Stimulated activated CD8-positive, alpha-beta memory T cell treated with anti-CD3 and anti-CD28 coated beads, Interleukin-12 subunit alpha, Interleukin-12 subunit beta, amount 100 ng/mL, for 24 hours (primary cell): ENCODE data around the gene ACO2.

Source experiments
- DNase-seq: peaks from one replicate; pipeline ENCODE4 v3.0.0-alpha.2; 2020; ENCODE audit errors: extremely low read depth

Gene ACO2

GRCh38 chr22:41523464-41524221 is 54.7 kb downstream of the ACO2 start:
- no peak for DNase-seq

DNA sequence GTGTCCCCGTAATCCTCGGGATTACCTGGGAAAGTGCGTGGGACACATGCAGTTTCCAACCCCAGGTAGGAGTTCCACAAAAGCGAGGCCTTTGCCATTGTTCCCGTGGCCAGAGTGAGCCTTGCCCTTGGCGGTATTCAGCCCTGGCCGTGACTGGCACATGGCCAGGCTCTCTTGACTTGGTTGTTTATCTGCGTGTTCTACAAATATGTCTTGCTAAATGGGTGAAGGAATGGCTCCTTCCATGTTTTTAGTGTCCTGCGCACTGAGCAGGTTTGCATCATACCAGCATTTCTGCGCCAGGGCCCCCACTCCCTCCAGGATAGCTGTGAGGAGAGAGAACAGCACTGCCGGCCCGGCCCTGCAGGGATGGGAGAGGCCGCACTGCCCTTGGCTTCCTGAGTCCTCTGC is 55.3 kb downstream of the ACO2 start:
- no peak for DNase-seq

DNA sequence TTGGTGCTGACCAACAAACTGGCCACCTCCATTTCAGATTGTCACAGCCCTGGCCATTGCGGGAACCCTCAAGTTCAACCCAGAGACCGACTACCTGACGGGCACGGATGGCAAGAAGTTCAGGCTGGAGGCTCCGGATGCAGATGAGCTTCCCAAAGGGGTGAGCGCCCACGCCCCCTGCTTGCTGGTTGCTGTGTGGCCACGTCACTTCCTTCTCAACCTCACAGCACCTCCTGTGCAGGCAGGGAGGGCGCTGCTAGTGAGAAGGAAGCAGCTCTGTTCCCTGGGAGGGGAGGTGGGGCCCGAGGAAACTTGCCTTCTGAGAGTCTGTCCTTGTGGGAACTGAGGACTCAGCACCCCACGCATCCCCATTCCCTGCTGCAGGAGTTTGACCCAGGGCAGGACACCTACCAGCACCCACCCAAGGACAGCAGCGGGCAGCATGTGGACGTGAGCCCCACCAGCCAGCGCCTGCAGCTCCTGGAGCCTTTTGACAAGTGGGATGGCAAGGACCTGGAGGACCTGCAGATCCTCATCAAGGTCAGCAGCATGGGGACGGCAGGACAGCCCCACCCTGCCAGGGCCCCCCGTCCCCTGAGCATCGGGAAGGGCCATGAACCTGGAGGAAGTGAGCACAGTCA is 56.0 kb downstream of the ACO2 start:
- no peak for DNase-seq

GRCh38 chr22:41525450-41526225 is 56.7 kb downstream of the ACO2 start:
- no peak for DNase-seq

- no peak for DNase-seq
Observed at GRCh38 chr22:41526226-41526829, 57.4 kb downstream of the ACO2 start.

- peak; percentile 34 for DNase-seq
Observed at GRCh38 chr22:41526830-41527799, 58.2 kb downstream of the ACO2 start.

GRCh38 chr22:41528132-41528766 is 59.3 kb downstream of the ACO2 start:
- DNase-seq = no peak

GRCh38 chr22:41528938-41529561 is 60.1 kb downstream of the ACO2 start:
- no peak for DNase-seq

DNA sequence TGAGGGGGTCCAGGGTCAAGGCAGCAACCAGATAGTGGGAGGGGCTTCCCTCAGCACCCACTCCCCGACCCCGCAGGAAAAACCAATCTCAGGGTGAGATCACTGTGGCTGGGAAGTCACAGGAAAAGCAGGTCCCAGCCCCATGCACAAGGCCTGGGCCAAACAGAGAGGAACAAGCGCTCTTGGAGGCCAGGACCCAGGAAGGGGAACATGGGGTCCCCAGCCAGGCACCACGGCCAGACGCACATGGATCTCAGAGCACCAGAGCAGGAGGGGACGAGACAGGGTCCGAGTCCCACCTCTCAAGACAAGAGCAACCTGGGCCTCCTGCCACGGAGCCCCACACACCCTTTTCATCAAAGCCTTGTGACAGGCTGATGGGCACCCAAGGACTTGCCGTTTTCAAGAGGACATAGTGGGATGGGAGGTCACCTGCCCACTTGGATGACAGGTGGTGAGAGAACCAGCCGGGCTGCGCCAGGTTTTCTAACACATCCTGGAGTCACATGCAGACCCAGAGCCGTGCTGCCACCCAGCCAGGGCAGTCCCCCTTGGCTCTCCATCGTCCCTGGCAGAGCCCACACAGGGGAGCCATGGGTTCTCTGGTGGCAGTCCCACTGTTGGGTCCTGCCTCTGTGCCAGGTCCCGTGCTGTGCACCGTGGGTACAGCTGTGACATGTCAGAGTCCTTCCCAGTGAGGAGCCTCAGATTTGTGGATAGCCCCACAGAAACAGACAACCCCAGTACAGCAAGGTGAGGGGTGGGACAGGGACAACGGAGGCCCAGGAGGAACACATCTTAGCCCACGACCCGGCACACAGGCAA is 62.2 kb downstream of the ACO2 start:
- DNase-seq = no peak

GRCh38 chr22:41531715-41532477 is 63.0 kb downstream of the ACO2 start:
- no peak for DNase-seq

GRCh38 chr22:41532908-41533825 is 64.2 kb downstream of the ACO2 start:
- DNase-seq = no peak

DNA sequence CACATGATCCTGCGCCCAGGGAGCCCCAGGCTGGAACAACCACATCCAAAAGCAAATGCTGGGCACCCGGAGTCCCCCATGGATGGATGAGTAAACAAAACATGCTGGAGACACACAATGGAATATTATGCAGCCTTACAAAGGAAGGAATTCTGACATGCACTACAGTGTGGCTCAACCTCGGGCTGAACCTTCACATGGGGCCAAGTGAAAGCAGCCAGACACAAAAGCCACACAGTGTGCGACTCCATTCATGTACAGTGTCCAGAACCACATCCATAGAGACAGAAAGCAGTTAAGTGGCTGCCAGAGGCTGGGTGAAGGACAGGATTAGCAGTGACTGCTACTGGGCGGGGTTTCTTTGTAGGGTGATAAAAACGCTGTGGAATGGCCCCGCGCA is 65.3 kb downstream of the ACO2 start:
- no peak for DNase-seq

DNA sequence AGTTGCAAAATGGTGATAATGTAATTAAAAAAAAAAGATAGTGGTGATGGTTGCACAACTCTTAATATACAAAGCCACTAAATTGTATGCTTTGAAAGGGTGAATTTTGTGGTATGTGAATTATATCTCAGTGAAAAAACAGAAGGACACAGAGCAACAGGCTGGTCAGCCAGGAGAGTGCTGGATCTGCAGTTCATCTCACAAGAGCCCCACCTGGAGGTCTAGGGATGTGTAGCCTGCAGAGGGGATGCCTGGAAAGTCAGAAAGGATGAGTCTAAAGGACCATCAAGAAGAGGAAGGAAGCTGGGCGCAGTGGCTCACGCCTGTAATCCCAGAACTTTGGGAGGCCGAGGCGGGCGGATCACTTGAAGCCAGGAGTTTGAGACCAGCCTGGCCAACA is 66.3 kb downstream of the ACO2 start:
- DNase-seq = no peak

DNA sequence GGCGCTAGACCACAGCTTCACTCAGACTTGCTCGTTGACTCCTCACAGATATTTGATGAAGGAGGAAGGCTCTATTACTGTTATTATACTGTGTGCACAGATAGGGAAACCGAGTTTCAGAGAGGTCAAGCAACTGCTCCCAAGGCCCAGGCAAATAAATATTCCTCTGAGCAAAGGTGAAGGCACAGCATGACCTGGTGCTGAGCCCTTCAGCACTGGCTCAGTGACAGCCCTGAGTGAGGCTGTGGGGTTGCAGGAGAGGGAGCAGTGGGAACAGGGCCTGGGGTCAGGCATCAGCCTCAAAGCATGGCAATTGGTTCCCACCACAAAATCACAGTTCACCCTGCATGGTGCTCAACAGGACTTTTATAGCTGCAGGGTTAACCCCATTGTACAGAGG is 68.3 kb downstream of the ACO2 start:
- DNase-seq = no peak

DNA sequence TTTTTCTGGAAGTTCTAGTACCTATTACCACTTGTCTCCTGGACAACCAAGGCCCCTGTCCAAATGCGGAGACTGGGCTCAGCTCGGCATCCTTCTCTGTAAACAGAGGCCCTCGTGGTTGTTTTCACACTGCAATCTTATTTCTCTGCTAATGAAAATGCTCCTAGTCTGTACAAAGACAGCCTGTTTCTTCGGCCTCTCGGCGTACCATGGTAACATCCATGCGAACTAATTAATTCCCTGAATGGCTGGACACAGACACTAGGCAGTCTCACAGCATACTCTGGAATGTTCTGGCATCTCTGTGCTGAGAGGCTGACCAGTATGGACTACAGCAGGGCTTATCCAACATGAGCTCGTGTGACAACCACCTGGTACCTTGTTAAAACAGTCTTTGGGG is 69.7 kb downstream of the ACO2 start:
- no peak for DNase-seq

DNA sequence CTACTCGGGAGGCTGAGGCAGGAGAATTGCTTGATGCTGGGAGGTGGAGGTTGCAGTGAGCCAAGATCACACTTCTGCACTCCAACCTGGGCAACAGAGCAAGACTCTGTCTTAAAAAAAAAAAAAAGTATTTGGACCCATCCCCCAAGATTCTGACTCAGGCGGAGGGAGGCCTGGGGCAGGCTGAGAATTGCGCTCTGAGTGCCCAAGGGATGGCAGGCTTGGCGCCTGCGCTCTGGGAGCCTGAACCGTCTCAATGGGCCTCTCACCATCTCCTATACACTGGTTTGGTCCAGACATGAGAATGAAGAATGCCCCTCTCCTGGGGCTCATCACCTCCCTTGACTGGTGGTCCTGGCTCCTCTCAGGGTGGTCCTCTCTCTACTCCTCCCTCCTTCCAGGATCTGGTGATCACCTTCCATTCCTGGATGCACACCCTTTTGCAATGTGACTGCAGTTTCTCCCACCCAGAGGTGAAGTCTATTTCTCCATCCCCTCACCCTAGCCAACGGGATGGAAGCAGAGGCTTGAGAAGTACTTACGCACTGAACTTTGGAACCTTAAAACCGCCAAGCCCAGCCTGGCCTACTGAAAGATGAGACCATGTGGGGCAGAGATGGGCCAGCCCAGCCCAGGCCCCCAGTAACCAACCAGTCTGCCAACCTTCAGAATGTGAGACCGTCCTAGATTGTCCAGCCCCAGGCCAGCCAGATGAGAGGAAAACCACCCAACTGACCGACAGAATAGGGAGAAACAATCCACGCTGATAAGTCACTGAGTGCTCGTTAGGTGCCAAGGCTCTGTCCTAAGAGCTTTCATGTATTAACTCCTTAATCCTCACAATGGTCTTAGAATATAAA is 70.5 kb downstream of the ACO2 start:
- no peak for DNase-seq

- no peak for DNase-seq
Observed at GRCh38 chr22:41540006-41540315, 71.0 kb downstream of the ACO2 start.
